Caco-2 (cell line): ENCODE data around the gene ORC4. TPM values are rescaled to one million over a fixed set of nuclear protein-coding genes. Genes with fewer than 3 reads are reported as not detected.
A peak's percentile ranks its signal among the peaks of the same experiment; 100 is the strongest.
"Not testable (repeated sequence)": the region's sequence is repeated elsewhere in the genome, so short reads cannot be mapped to it uniquely, and the experiment has no call there.

ENCODE experiments used
- BruUV-seq: library from RNA; stranded (reverse); fragments of 400-500 nt; replicated peaks from 2 replicates; lab custom pipeline; 2021; lab: Mats Ljungman, UMichigan
- CTCF ChIA-PET: fragments of 300-600 bp; sonication (Branson Sonifier 250); formaldehyde crosslinking; loops from one replicate; lab custom pipeline; 2022; ENCODE audit warnings: antibody characterized with exemption; lab: Charles Lee
- POLR2A ChIA-PET: fragments of 300-600 bp; sonication (Branson Sonifier 250); formaldehyde crosslinking; loops from one replicate; lab custom pipeline; 2022; ENCODE audit warnings: antibody characterized with exemption; lab: Charles Lee
- DNase-seq, 2 experiments: peaks; one replicate each; pipeline versions ENCODE4 v3.0.0 to v3.0.0-alpha.2; 2020 to 2022
- H3K27me3 ChIP-seq: replicated peaks from 2 replicates; pipeline ENCODE4 v1.6.0; 2011; ENCODE audit warnings: low read length; ENCODE audit not compliant: control insufficient read depth, insufficient read depth
- H3K36me3 ChIP-seq: 2 replicates; pipeline ENCODE4 v1.5.1; 2011; ENCODE audit warnings: low read length; ENCODE audit not compliant: control insufficient read depth, insufficient read depth
- H3K4me1 ChIP-seq: fragments of 250-450 bp; sonication (Bioruptor Pico); 2 replicates; pipeline ENCODE4 v1.5.1; 2020; ENCODE audit warnings: mild to moderate bottlenecking
- H3K4me3 ChIP-seq: 2 replicates; pipeline ENCODE4 v1.5.1; 2011; ENCODE audit warnings: low read depth, mild to moderate bottlenecking, control low read depth, low read length
- H3K9me3 ChIP-seq: fragments of 250-450 bp; sonication (Bioruptor Pico); 2 replicates; pipeline ENCODE4 v1.5.1; 2020; ENCODE audit warnings: mild to moderate bottlenecking, moderate library complexity
- H3K27ac Mint-ChIP-seq: one replicate; pipeline ENCODE4 v1.8.0; 2022; ENCODE audit warnings: mixed read lengths; ENCODE audit not compliant: unreplicated experiment
- H3K27me3 Mint-ChIP-seq: one replicate; pipeline ENCODE4 v1.8.0; 2022; ENCODE audit warnings: mixed read lengths; ENCODE audit not compliant: insufficient read depth, unreplicated experiment
- H3K36me3 Mint-ChIP-seq: one replicate; pipeline ENCODE4 v1.8.0; 2022; ENCODE audit warnings: mild to moderate bottlenecking, mixed read lengths; ENCODE audit not compliant: insufficient read depth, unreplicated experiment
- H3K4me1 Mint-ChIP-seq: one replicate; pipeline ENCODE4 v1.8.0; 2022; ENCODE audit warnings: low read depth, mixed read lengths; ENCODE audit not compliant: unreplicated experiment
- H3K4me3 Mint-ChIP-seq: one replicate; pipeline ENCODE4 v1.8.0; 2022; ENCODE audit warnings: mild to moderate bottlenecking, moderate library complexity, mixed read lengths; ENCODE audit not compliant: unreplicated experiment
- H3K9me3 Mint-ChIP-seq: one replicate; pipeline ENCODE4 v1.8.0; 2022; ENCODE audit warnings: mixed read lengths; ENCODE audit not compliant: unreplicated experiment
- intact Hi-C: fragments of 100-400 bp; cut with micrococcal nuclease; formaldehyde crosslinking; loops from one replicate; pipeline ENCODE4 v1.10.0; 2022; ENCODE audit not compliant: unreplicated experiment
- total RNA-seq: library from RNA; stranded (reverse); gene quantifications from 2 replicates; pipeline ENCODE4 v1.2.3, GENCODE V29; 2022
- TF ChIP-seq, protein P1 (sequence below), 2 experiments: fragments of 200-600 bp in 1 of 2; IDR thresholded peaks; 1 replicate in 1 of 2; 2 replicates in 1 of 2; pipeline versions ENCODE4 v1.5.1 to v1.8.0; 2011 to 2022; ENCODE audit warnings: antibody characterized with exemption in 1 of 2, control low read depth in 1 of 2, inconsistent platforms in 1 of 2, low read depth in 1 of 2, low read length in 1 of 2, mild to moderate bottlenecking in 1 of 2, moderate library complexity in 1 of 2; ENCODE audit not compliant: insufficient read depth in 1 of 2, severe bottlenecking in 1 of 2, unreplicated experiment in 1 of 2

ORC4 gene
- total RNA-seq, 1 experiment from 2014 or later: 56.3 TPM

DNA sequence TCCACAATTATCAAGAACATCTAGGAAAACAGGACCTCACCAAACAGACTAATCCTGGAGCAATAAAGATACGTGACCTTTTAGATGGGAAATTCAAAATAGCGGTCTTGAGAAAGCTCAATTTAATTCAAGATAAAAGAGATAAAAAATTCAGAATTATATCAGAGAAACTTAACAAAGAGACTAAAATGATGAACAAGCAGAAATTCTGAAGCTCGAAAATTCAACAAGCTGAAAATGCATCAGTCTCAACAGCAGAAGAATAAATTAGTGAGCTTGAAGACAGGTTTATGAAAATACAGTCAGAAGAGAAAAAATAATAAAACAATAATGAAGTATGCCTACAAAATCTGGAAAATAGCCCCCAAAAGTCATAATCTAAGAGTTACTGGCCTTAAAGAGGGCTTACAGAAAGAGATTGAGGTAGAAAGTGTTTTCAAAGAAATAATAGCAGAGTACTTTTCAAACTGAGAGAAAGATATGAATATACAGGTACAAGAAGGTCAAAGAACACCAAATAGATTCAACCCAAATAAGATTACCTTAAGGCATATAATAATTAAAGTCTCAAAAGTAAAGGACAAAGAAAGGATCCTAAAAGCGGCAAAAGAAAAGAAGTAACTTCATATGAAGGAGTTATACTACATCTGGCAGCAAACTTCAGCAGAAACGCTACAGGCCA is 13.2 kb downstream of the ORC4 start:
- Mint-ChIP-seq H3K36me3 (peaks cover 9% of the 10 kb centered on the region), H3K27ac (peak overlapping the region; percentile 65), H3K9me3 (peaks cover 46% of the 10 kb centered on the region), H3K4me1 (peaks cover 11% of the 10 kb centered on the region), H3K4me3 (no peak overlapping the region), H3K27me3 (no peaks in the 10 kb centered on the region)
- Histone ChIP-seq H3K9me3 (peaks cover 6% of the 10 kb centered on the region; the same call in 1 of the 2 replicates), H3K36me3 (no peaks in the 10 kb centered on the region), H3K4me3 (no peak overlapping the region), H3K27me3 (no peaks in the 10 kb centered on the region), H3K4me1 (no peaks in the 10 kb centered on the region)
- intact Hi-C loops: no loop called here
- TF ChIP-seq, protein P1, sequence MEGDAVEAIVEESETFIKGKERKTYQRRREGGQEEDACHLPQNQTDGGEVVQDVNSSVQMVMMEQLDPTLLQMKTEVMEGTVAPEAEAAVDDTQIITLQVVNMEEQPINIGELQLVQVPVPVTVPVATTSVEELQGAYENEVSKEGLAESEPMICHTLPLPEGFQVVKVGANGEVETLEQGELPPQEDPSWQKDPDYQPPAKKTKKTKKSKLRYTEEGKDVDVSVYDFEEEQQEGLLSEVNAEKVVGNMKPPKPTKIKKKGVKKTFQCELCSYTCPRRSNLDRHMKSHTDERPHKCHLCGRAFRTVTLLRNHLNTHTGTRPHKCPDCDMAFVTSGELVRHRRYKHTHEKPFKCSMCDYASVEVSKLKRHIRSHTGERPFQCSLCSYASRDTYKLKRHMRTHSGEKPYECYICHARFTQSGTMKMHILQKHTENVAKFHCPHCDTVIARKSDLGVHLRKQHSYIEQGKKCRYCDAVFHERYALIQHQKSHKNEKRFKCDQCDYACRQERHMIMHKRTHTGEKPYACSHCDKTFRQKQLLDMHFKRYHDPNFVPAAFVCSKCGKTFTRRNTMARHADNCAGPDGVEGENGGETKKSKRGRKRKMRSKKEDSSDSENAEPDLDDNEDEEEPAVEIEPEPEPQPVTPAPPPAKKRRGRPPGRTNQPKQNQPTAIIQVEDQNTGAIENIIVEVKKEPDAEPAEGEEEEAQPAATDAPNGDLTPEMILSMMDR (IDR thresholded peaks at IDR 0.05; ENCODE audit: insufficient read depth in 1 of 2, low read depth in 1 of 2, low read length in 1 of 2, severe bottlenecking in 1 of 2, unreplicated experiment in 1 of 2): no peak
- no TSS peak for BruUV-seq
- DNase-seq: no peak
- ChIA-PET CTCF (no interaction called here), POLR2A (no interaction called here)

DNA sequence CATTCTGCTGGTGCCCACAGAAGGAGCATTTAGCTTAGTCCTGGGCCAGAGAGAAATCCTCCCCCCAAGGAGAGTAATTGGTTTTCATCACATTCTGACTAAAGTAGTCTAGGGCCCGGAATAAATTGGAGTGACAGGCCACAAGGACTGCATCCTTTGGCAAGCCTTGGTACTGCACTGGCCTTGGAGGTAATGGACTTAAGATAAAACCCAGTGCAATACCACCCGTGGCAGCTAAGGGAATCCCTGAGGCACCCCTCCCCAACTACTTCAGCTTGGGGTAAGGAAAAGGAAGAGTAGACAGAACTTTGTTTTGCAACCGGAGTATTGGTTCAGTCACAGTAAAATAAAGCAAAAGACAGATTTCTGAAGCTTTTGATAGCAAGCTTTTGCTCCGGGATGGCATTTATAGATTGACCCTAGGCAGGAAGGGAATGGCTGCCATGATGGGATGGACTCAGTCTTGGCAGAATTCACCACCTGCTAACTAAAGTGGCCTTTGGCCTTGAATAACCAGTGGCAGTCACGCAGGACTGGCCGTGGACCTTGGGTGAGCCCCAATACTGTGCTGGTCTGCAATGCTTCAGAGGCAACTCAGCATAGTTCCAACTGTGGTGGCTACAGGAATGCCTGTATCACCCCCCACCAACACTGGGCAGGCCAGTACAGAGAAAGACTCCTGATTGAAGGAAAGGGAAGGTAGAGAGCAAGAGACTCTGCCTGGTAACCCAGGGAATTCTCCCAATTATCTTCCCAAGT is 14.1 kb downstream of the ORC4 start:
- Mint-ChIP-seq H3K27me3 (no peaks in the 10 kb centered on the region), H3K4me1 (peaks cover 17% of the 10 kb centered on the region), H3K36me3 (peaks cover 9% of the 10 kb centered on the region), H3K4me3 (no peak overlapping the region), H3K27ac (no peak overlapping the region), H3K9me3 (peaks cover 50% of the 10 kb centered on the region)
- BruUV-seq: no TSS peak
- no peaks in the 10 kb centered on the region for H3K27me3 ChIP-seq
- intact Hi-C loops: no loop called here
- no peak overlapping the region for H3K4me3 ChIP-seq
- H3K4me1 ChIP-seq: no peaks in the 10 kb centered on the region
- no peaks in the 10 kb centered on the region for H3K36me3 ChIP-seq
- DNase-seq: no peak
- ChIA-PET CTCF (no interaction called here), POLR2A (no interaction called here)
- H3K9me3 ChIP-seq: peaks cover 6% of the 10 kb centered on the region; the same call in 1 of the 2 replicates
- TF ChIP-seq, protein P1 (IDR thresholded peaks at IDR 0.05; ENCODE audit: insufficient read depth in 1 of 2, low read depth in 1 of 2, low read length in 1 of 2, severe bottlenecking in 1 of 2, unreplicated experiment in 1 of 2): no peak

DNA sequence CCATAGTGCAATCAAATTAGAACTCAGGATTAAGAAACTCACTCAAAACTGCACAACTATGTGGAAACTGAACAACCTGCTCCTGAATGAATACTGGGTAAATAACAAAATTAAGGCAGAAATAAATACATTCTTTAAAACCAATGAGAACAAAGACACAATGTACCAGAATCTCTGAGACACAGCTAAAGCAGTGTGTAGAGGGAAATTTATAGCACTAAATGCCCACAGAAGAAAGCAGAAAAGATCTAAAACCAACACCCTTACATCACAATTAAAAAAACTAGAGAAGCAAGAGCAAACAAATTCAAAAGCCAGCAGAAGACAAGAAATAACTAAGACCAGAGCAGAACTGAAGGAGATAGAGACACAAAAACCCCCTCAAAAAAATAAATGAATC is 18.1 kb downstream of the ORC4 start:
- H3K36me3 Mint-ChIP-seq, POLR2A ChIA-PET, H3K4me1 Mint-ChIP-seq, H3K27ac Mint-ChIP-seq, H3K9me3 ChIP-seq, H3K36me3 ChIP-seq, DNase-seq, H3K4me3 Mint-ChIP-seq, H3K27me3 ChIP-seq, intact Hi-C loops, CTCF ChIA-PET, H3K4me1 ChIP-seq, BruUV-seq, H3K27me3 Mint-ChIP-seq, H3K4me3 ChIP-seq: not testable (repeated sequence)
- H3K9me3 Mint-ChIP-seq: peaks cover 24% of the 10 kb centered on the region
